GM12878 (cell line): ENCODE results near the gene NSMCE4A. TPM values are rescaled to one million over a fixed set of nuclear protein-coding genes. Genes with fewer than 3 reads are reported as not detected.

Experiments used
- ATAC-seq: fragments of 200-7000 bp; cut with Tn5 transposase; 3 replicates; pipeline ENCODE4 v1.9.1; 2020; ENCODE audit warnings: mild to moderate bottlenecking, moderate library complexity
- BruUV-seq: library from RNA; stranded (reverse); fragments of 400-500 nt; replicated peaks from 2 replicates; lab custom pipeline; 2021; lab: Mats Ljungman, UMichigan
- CTCF ChIA-PET: fragments of 300-600 bp; sonication (Branson Sonifier 250); formaldehyde crosslinking; extraction: SDS; loops from one replicate; lab custom pipeline; 2021; ENCODE audit warnings: inconsistent platforms; lab: Yijun Ruan, JAX
- POLR2A ChIA-PET: fragments of 350-600 bp; formaldehyde crosslinking; extraction: SDS; loops from one replicate; lab custom pipeline; 2021; ENCODE audit warnings: inconsistent platforms; lab: Charles Lee
- RAD21 ChIA-PET: fragments of 300-600 bp; sonication (Branson Sonifier 250); formaldehyde crosslinking; loops from one replicate; lab custom pipeline; 2023; ENCODE audit warnings: antibody characterized with exemption; ENCODE audit not compliant: unreplicated experiment; lab: Charles Lee
- SMC1A ChIA-PET: fragments of 300-600 bp; sonication (Branson Sonifier 250); formaldehyde crosslinking; loops from one replicate; lab custom pipeline; 2023; ENCODE audit not compliant: unreplicated experiment, uncharacterized antibody; lab: Charles Lee
- DNase-seq: peaks from one replicate; pipeline ENCODE4 v3.0.0-alpha.2; 2011; ENCODE audit warnings: low read depth, low spot score
- FAIRE-seq: peaks from 3 replicates; lab custom pipeline; 2011; peaks lifted over from hg19 to GRCh38; lab: Jason Lieb, UNC
- H2AFZ ChIP-seq: 2 replicates; pipeline ENCODE4 v1.6.0; 2011; ENCODE audit warnings: low read depth, low read length, control low read depth; ENCODE audit not compliant: control insufficient read depth
- H3K27ac ChIP-seq: 2 replicates; pipeline ENCODE4 v1.5.1; 2011; ENCODE audit warnings: control low read depth; ENCODE audit not compliant: control insufficient read depth, insufficient read depth
- H3K27me3 ChIP-seq, 2 experiments: replicated peaks in 1 of 2; 2 replicates each; pipeline versions ENCODE4 v1.6.0 to v1.6.1; 2011; ENCODE audit warnings: low read length in 1 of 2; ENCODE audit not compliant: control insufficient read depth in 2 of 2, insufficient read depth in 2 of 2
- H3K36me3 ChIP-seq, 2 experiments: 2 replicates each; pipeline ENCODE4 v1.5.1; 2011; ENCODE audit warnings: low read length in 1 of 2; ENCODE audit not compliant: control insufficient read depth in 2 of 2, insufficient read depth in 2 of 2
- H3K4me1 ChIP-seq: 2 replicates; pipeline ENCODE4 v1.6.1; 2011; ENCODE audit warnings: mild to moderate bottlenecking, low read length, moderate library complexity, mixed read lengths; ENCODE audit not compliant: control insufficient read depth, insufficient read depth
- H3K4me2 ChIP-seq: 2 replicates; pipeline ENCODE4 v1.6.0; 2011; ENCODE audit warnings: control low read depth; ENCODE audit not compliant: control insufficient read depth, insufficient read depth
- H3K4me3 ChIP-seq: fragments of 200-600 bp; sonication (generic); 2 replicates; pipeline ENCODE4 v1.5.1; 2016
- H3K79me2 ChIP-seq: 2 replicates; pipeline ENCODE4 v1.6.0; 2011; ENCODE audit warnings: low read length; ENCODE audit not compliant: control insufficient read depth, insufficient read depth
- H3K9ac ChIP-seq: 2 replicates; pipeline ENCODE4 v1.8.0; 2011; ENCODE audit warnings: low read length, control low read depth, mixed read lengths; ENCODE audit not compliant: control insufficient read depth, insufficient read depth
- H3K9me3 ChIP-seq: replicated peaks from 3 replicates; pipeline ENCODE4 v1.5.1; 2011; ENCODE audit warnings: mild to moderate bottlenecking, low read length; ENCODE audit not compliant: control insufficient read depth, insufficient read depth
- H4K20me1 ChIP-seq: 2 replicates; pipeline ENCODE4 v1.6.0; 2011; ENCODE audit not compliant: control insufficient read depth, insufficient read depth
- BACH1 ChIP-seq: fragments of 450-650 bp; IDR thresholded peaks from 2 replicates; pipeline ENCODE4 v1.6.1; 2017; ENCODE audit warnings: mild to moderate bottlenecking, borderline replicate concordance
- BHLHE40 ChIP-seq, 2 experiments: fragments of 450-650 bp in 1 of 2; IDR thresholded peaks; 2 replicates each; pipeline ENCODE4 v1.6.1; 2011 to 2017; ENCODE audit warnings: low read depth in 2 of 2, borderline replicate concordance in 1 of 2, improper control_type of control experiment in 1 of 2, low read length in 1 of 2, mild to moderate bottlenecking in 1 of 2
- BRCA1 ChIP-seq: IDR thresholded peaks from 2 replicates; pipeline ENCODE4 v1.6.1; 2011; ENCODE audit warnings: low read depth, low read length, improper control_type of control experiment
- CBX5 ChIP-seq: sonication (generic); IDR thresholded peaks from 2 replicates; pipeline ENCODE4 v1.6.1; 2016; ENCODE audit warnings: low read depth, moderate library complexity, mild to moderate bottlenecking, inconsistent platforms
- CEBPB ChIP-seq, 2 experiments: fragments of 150-350 bp in 1 of 2; IDR thresholded peaks; 2 replicates each; pipeline ENCODE4 v1.6.1; 2012 to 2014; ENCODE audit warnings: low read depth in 2 of 2, low read length in 2 of 2, borderline replicate concordance in 1 of 2, inconsistent platforms in 1 of 2
- CHD1 ChIP-seq: IDR thresholded peaks from 2 replicates; pipeline ENCODE4 v1.6.1; 2012; ENCODE audit warnings: low read depth, low read length, improper control_type of control experiment
- JUNB ChIP-seq: IDR thresholded peaks from 2 replicates; pipeline ENCODE4 v1.6.1; 2016; ENCODE audit warnings: antibody characterized with exemption, mild to moderate bottlenecking
- KAT2A ChIP-seq: conservative IDR thresholded peaks from 2 replicates; pipeline ENCODE4 v1.6.1; 2011; ENCODE audit warnings: low read depth, low read length; ENCODE audit not compliant: control insufficient read depth
- MEF2A ChIP-seq: IDR thresholded peaks from 2 replicates; pipeline ENCODE4 v1.6.1; 2011; ENCODE audit warnings: low read depth, mild to moderate bottlenecking, low read length, moderate library complexity; ENCODE audit not compliant: insufficient read depth
- NFXL1 ChIP-seq: fragments of 450-650 bp; IDR thresholded peaks from 2 replicates; pipeline ENCODE4 v1.6.1; 2017; ENCODE audit warnings: antibody characterized with exemption, mild to moderate bottlenecking, borderline replicate concordance
- NR2C1 ChIP-seq: fragments of 450-650 bp; IDR thresholded peaks from 2 replicates; pipeline ENCODE4 v1.6.1; 2017; ENCODE audit warnings: antibody characterized with exemption, mild to moderate bottlenecking, moderate library complexity
- RB1 ChIP-seq: fragments of 450-650 bp; formaldehyde crosslinking; IDR thresholded peaks from 2 replicates; pipeline ENCODE4 v1.6.1; 2017; ENCODE audit warnings: mild to moderate bottlenecking, borderline replicate concordance
- SUPT20H ChIP-seq: IDR thresholded peaks from 2 replicates; pipeline ENCODE4 v1.6.1; 2011; ENCODE audit warnings: low read depth, mild to moderate bottlenecking, low read length, moderate library complexity, borderline replicate concordance; ENCODE audit not compliant: control insufficient read depth
- TCF12 ChIP-seq: IDR thresholded peaks from 2 replicates; pipeline ENCODE4 v1.6.1; 2011; ENCODE audit warnings: low read depth, mild to moderate bottlenecking, low read length
- WRNIP1 ChIP-seq: IDR thresholded peaks from 2 replicates; pipeline ENCODE4 v1.6.1; 2011; ENCODE audit warnings: low read depth, low read length, improper control_type of control experiment, borderline replicate concordance
- YBX1 ChIP-seq: fragments of 450-650 bp; IDR thresholded peaks from 2 replicates; pipeline ENCODE4 v1.6.1; 2016; ENCODE audit warnings: antibody characterized with exemption
- YY1 ChIP-seq: IDR thresholded peaks from 2 replicates; pipeline ENCODE4 v1.6.1; 2011; ENCODE audit warnings: low read depth, mild to moderate bottlenecking, low read length
- ZNF384 ChIP-seq: IDR thresholded peaks from 2 replicates; pipeline ENCODE4 v1.6.1; 2012; ENCODE audit warnings: low read depth, mild to moderate bottlenecking, low read length, improper control_type of control experiment, borderline replicate concordance
- WGBS: methylation state at CpG from one replicate; pipeline ENCODE4 v1.1.6; 2016; ENCODE audit warnings: low lambda C conversion rate; ENCODE audit not compliant: insufficient replicate concordance, insufficient coverage; ENCODE audit errors: missing lambda C conversion rate; 5-methylcytosine and 5-hydroxymethylcytosine counted together
- in situ Hi-C: fragments of 300-500 bp; cut with MboI; formaldehyde crosslinking; loops from 9 replicates; pipeline ENCODE4 v1.14.3; 2018; ENCODE audit warnings: mixed read lengths
- intact Hi-C: fragments of 100-400 bp; cut with micrococcal nuclease; formaldehyde crosslinking; loops from one replicate; pipeline ENCODE4 v1.14.2; 2022; ENCODE audit not compliant: unreplicated experiment
- polyA plus RNA-seq, 11 experiments: library from polyadenylated mRNA; depleted of rRNA in 4 of 11; unstranded in 6 of 11; stranded (reverse) in 5 of 11; fragments of >200 nt; fragmentation: Nextera tagmentation in 4 of 11; fragmentation: Illumina TruSeq in 1 of 11; extraction: Ambion mirVana in 4 of 11; extraction: Trizol in 1 of 11; gene quantifications; 1 replicate in 1 of 11; 2 replicates in 10 of 11; pipeline versions ENCODE4 v1.2.1 to v1.2.3, GENCODE V29; 2011 to 2016; ENCODE audit warnings: inconsistent platforms in 2 of 11, missing spikeins in 2 of 11, low read depth in 1 of 11
- total RNA-seq, 4 experiments: library from RNA; depleted of rRNA in 3 of 4; stranded (reverse); fragments of >200 nt in 3 of 4; fragmentation: Illumina TruSeq in 1 of 4; extraction: Trizol in 1 of 4; gene quantifications; 2 replicates each; pipeline versions ENCODE4 v1.2.1 to v1.2.3, GENCODE V29; 2013 to 2021
- TF ChIP-seq, protein P1 (sequence below): fragments of 450-650 bp; IDR thresholded peaks from 2 replicates; pipeline ENCODE4 v1.6.1; 2014; ENCODE audit warnings: mild to moderate bottlenecking
- TF ChIP-seq, protein P2 (sequence below): IDR thresholded peaks from 2 replicates; pipeline ENCODE4 v1.6.1; 2012; ENCODE audit warnings: low read length, inconsistent platforms

The NSMCE4A gene
- total and polyA plus RNA-seq, 10 of the 15 experiments (the other 5 are each of a cell fraction or from before 2014, with no cell fraction given), result 14.2 to 105 (median 76.1) TPM

DNA sequence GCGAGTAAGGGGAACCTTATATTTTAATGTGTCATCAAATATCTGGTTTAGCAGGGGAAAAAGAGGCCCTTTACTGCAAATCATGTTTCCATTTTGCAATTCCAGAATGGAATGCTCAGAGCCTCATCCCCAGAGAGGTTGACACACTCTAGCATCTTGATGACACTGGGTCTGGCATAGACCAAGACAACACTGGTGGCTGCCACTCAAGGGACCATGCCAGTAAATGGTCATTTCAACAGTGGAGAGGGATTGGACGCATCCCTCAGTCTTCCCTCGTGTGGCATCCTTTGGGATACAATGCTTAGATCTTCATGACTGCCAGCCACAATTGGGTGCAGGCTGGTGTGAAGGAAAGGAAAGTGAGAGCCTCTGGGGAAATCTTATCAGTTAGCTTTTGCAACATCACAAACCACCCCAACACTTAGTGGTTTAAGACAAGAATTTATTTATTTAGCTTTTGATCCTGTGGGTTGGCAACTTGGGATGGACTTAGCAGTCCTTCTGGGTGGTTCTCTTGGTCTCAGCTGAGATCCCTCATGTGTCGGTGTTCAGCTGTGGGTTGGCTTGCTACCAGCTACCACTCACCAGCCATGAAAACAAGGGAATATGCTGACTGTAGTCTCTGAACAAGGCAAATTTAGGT, 35.5 kb upstream of the NSMCE4A start (continued):
- no peak for TF ChIP-seq BHLHE40 (IDR thresholded peaks at IDR 0.05; ENCODE audit: borderline replicate concordance in 1 of 2, low read depth in 2 of 2, low read length in 1 of 2)
- no peak for TF ChIP-seq BRCA1
- TF ChIP-seq BACH1, result no peak
- TF ChIP-seq TCF12, result no peak
- TF ChIP-seq ZNF384, result no peak
- TF ChIP-seq JUNB, result no peak
- TF ChIP-seq CHD1, result no peak
- TF ChIP-seq RB1, result no peak
- no peak for TF ChIP-seq WRNIP1
- TF ChIP-seq, protein P1, sequence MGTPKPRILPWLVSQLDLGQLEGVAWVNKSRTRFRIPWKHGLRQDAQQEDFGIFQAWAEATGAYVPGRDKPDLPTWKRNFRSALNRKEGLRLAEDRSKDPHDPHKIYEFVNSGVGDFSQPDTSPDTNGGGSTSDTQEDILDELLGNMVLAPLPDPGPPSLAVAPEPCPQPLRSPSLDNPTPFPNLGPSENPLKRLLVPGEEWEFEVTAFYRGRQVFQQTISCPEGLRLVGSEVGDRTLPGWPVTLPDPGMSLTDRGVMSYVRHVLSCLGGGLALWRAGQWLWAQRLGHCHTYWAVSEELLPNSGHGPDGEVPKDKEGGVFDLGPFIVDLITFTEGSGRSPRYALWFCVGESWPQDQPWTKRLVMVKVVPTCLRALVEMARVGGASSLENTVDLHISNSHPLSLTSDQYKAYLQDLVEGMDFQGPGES, result no peak
- TF ChIP-seq, all 136 proteins: peak for 0

DNA sequence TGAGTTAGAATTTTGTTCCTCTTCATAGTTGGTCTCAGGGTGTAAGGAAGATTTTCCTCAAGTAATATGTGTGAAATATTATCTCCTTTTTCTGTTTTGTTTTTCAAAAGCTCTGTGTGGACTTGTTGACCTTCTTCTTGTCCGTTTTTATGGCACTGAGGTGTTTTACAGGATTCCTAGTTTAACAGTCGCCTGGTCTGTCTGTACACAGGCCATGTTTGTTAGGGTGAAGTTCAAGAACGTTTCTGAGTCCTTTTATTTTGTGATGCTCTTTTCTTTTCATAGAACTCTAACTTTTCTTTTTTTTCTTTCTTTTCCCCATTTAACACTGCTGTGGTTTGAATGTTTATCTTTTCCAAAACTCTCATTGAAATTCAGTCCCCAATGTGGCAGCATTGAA, 32.4 kb upstream of the NSMCE4A start:
- ChIA-PET CTCF (no interaction called here), RAD21 (no interaction called here), SMC1A (no interaction called here)
- no peak for DNase-seq
- FAIRE-seq, result no peak
- ATAC-seq, result no peak
- Histone ChIP-seq H3K4me3 (no peak overlapping the region), H3K4me1 (no peaks in the 10 kb centered on the region), H2AFZ (no peak overlapping the region), H3K27me3 (no peaks in the 10 kb centered on the region), H3K9me3 (no peaks in the 10 kb centered on the region), H3K79me2 (no peaks in the 10 kb centered on the region), H3K27ac (no peak overlapping the region), H3K36me3 (no peaks in the 10 kb centered on the region), H3K4me2 (no peak overlapping the region), H4K20me1 (no peaks in the 10 kb centered on the region)
- intact Hi-C loops, result no loop called here
- WGBS, result 17% methylated on average over 3 of the region's 3 CpGs
- in situ Hi-C loops, result no loop called here
- no peak for TF ChIP-seq NFXL1
- TF ChIP-seq, protein P2, sequence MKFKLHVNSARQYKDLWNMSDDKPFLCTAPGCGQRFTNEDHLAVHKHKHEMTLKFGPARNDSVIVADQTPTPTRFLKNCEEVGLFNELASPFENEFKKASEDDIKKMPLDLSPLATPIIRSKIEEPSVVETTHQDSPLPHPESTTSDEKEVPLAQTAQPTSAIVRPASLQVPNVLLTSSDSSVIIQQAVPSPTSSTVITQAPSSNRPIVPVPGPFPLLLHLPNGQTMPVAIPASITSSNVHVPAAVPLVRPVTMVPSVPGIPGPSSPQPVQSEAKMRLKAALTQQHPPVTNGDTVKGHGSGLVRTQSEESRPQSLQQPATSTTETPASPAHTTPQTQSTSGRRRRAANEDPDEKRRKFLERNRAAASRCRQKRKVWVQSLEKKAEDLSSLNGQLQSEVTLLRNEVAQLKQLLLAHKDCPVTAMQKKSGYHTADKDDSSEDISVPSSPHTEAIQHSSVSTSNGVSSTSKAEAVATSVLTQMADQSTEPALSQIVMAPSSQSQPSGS, result no peak
- TF ChIP-seq NR2C1, result no peak
- no peak for TF ChIP-seq YBX1
- no peak for TF ChIP-seq KAT2A
- no peak for TF ChIP-seq YY1
- no peak for TF ChIP-seq CEBPB (IDR thresholded peaks at IDR 0.05; ENCODE audit: borderline replicate concordance in 1 of 2, low read depth in 2 of 2, low read length in 2 of 2)
- no peak for TF ChIP-seq SUPT20H
- TF ChIP-seq MEF2A, result no peak
- no peak for TF ChIP-seq CBX5
- TF ChIP-seq, all 136 proteins: peak for 0
- POLR2A ChIA-PET, result no interaction called here
- H3K9ac ChIP-seq, result no peak overlapping the region
- BruUV-seq, result no TSS peak
